DMS79 (cell line): ENCODE results near the gene GPR119.
"Not testable (repeated sequence)": the region's sequence is repeated elsewhere in the genome, so short reads cannot be mapped to it uniquely, and the experiment has no call there.

Source experiments
- DNase-seq: peaks from one replicate; lab custom pipeline; 2025; lab: John Stamatoyannopoulos, UW

Gene GPR119

DNA sequence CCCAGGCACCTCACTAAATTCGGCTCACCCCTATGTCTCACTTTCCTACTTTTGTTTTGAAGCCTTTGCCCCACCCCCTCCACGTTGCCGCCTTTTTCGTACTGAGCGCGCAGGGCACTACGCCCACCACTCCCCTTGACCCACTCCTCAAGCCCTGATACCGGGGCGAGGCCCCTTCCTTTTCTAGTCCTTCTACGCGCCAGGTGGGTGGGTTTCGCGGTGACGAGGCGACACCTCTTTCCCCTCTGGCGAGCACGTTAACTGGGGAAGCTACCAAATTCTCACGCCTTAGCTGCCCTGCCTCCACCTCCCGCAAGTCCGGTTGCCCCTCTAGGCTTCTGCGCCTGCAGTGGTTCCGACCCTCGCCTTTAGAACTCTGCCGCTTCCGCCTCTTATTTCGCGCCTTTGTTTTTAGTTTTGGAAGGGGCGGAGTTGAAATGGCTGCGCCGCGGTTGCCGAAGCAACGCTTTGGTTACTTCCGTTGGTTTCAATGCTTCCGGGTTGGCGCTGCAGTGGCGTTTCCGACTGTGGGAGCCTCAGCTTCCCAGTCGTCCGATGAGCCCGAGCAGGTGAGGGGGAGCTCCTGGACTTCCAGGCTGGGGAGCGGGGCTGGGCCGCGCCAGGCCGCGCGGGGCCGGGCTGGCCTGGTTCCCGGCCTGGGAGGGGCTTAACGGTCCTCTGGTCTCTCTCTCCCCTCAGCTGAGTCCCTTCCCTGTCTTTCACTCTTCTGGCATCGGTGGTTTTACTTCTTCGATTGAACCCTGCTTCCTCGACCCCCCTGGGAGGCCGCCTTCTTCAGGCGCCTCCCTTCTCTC is 45.9 kb downstream of the GPR119 start, which contains the start of gene SLC25A14:
Gene SLC25A14 (plus strand): TSS at position 512 of the 815 bp plus-strand sequence. CDS start 360 bp downstream, outside the sequence.
- DNase-seq, result peak; percentile 50

DNA sequence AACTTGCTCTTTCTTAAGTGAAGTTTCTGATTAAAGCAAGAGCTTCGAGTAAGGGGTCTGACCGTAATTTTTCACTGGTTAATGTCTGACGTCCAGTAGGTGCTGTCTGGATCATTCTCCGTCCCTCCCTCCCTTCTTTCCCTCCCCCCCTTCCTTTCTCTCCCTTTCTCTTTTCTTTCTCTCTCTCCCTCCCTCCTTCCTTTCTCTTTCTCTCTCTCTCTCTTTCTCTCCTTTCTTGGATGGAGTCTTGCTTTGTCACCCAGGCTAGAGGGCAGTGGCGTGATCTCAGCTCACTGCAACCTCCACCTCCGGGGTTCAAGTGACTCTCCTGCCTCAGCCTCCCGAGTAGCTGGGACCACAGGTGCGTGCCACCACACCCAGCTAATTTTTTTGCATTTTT is 46.6 kb downstream of the GPR119 start:
- not testable (repeated sequence) for DNase-seq

GRCh38 chrX:130336531-130336930 is 48.9 kb downstream of the GPR119 start:
- no peak for DNase-seq
